ENCODE measurements around the gene SLC25A27.

DNA sequence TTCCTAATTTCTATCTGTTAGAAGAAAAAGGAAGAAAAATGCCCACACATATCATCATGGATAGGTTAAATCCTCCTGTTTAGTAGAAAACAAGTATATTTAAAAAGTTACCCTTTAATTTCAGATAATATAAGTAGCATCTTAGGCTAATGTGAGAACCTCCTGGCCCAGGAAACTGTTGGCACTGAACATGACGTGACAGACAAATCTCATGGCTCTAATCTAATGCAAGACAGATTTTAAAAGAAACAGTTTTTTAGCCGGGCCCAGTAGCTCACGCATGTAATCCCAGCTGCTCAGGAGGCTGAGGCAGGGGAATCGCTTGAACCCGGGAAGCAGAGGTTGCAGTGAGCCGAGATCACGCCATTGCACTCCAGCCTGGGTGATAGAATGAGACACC, 23.1 kb upstream of the SLC25A27 start:
- TF ChIP-seq EP300 (IDR thresholded peaks at IDR 0.05; ENCODE audit: low read depth) (no peak), POLR2A (IDR thresholded peaks at IDR 0.05) (no peak), CTCF (IDR thresholded peaks at IDR 0.05) (no peak)
